Measurements from ENCODE around the gene TP53BP2. TPM values are rescaled to one million over a fixed set of nuclear protein-coding genes. Genes with fewer than 3 reads are reported as not detected.

Gene TP53BP2
- total RNA-seq, 1 experiment from 2014 or later: 38.2 TPM

GRCh38 chr1:223792046-223792445, 53.7 kb downstream of the TP53BP2 start:
- H3K4me2 ChIP-seq (ENCODE audit: low read length): no peak overlapping the region
- H3K4me3 ChIP-seq (replicated peaks in 1 of 2; ENCODE audit: low read depth in 1 of 2, low read length in 2 of 2): no peak overlapping the region
- intact Hi-C loops (cut with micrococcal nuclease): no loop called here
- no peaks in the 10 kb centered on the region for H4K20me1 ChIP-seq (ENCODE audit: insufficient read depth)
- no peak overlapping the region for H3K9ac ChIP-seq (ENCODE audit: low read length)
- no peak overlapping the region for H2AFZ ChIP-seq (ENCODE audit: low read depth, low read length, poor library complexity, severe bottlenecking)
- no peaks in the 10 kb centered on the region for H3K9me3 ChIP-seq (ENCODE audit: control insufficient read depth in 1 of 2, insufficient read depth in 1 of 2, low read depth in 1 of 2, low read length in 2 of 2)
- CTCF ChIA-PET: no interaction called here
- H3K27me3 ChIP-seq (ENCODE audit: insufficient read depth, low read length): no peaks in the 10 kb centered on the region
- POLR2A ChIA-PET: no interaction called here
- no peak for ATAC-seq
- no peak for TF ChIP-seq FOSL1 (IDR thresholded peaks at IDR 0.05; ENCODE audit: low read depth)
- no peak for TF ChIP-seq ELF1 (IDR thresholded peaks at IDR 0.05; ENCODE audit: borderline replicate concordance, low read depth)
- no peak for TF ChIP-seq RAD21 (IDR thresholded peaks at IDR 0.05; ENCODE audit: low read depth)
- TF ChIP-seq SIN3A (IDR thresholded peaks at IDR 0.05; ENCODE audit: low read depth): no peak
- no peak for TF ChIP-seq CEBPB (IDR thresholded peaks at IDR 0.05; ENCODE audit: low read depth)
- no peak for TF ChIP-seq ZFX (IDR thresholded peaks at IDR 0.05)
- RAD21 ChIA-PET (ENCODE audit: low non-redundant PET in 1 of 2, low total read pairs in 2 of 2, uncharacterized antibody in 2 of 2, unreplicated experiment in 2 of 2): no interaction called here
- DNase-seq (ENCODE audit: low read depth, low spot score): no peak
- H3K27ac ChIP-seq (ENCODE audit: low read depth, low read length): no peak overlapping the region
- BruUV-seq (replicated peaks): no TSS peak
- peaks cover 2 to 7% of the 10 kb centered on the region in 2 experiments; a peak in 3 of 4 replicates for H3K36me3 ChIP-seq (ENCODE audit: control insufficient read depth in 1 of 2, insufficient read depth in 2 of 2, low read length in 2 of 2)
- no peaks in the 10 kb centered on the region; the same call in 1 of the 2 replicates for H3K79me2 ChIP-seq (ENCODE audit: insufficient read depth, low read length)
- no peaks in the 10 kb centered on the region for H3K9me2 ChIP-seq (ENCODE audit: insufficient read depth)
- no peaks in the 10 kb centered on the region for H3K4me1 ChIP-seq (ENCODE audit: control insufficient read depth in 1 of 2, insufficient read depth in 2 of 2, low read length in 2 of 2)

GRCh38 chr1:223788746-223789415, 56.9 kb downstream of the TP53BP2 start:
- Histone ChIP-seq H4K20me1 (ENCODE audit: insufficient read depth) (no peaks in the 10 kb centered on the region), H3K9me2 (ENCODE audit: insufficient read depth) (no peaks in the 10 kb centered on the region), H3K9ac (ENCODE audit: low read length) (no peak overlapping the region), H3K27me3 (ENCODE audit: insufficient read depth, low read length) (no peaks in the 10 kb centered on the region), H3K4me3 (replicated peaks in 1 of 2; ENCODE audit: low read depth in 1 of 2, low read length in 2 of 2) (no peak overlapping the region), H3K27ac (ENCODE audit: low read depth, low read length) (no peak overlapping the region), H3K4me2 (ENCODE audit: low read length) (no peak overlapping the region), H3K36me3 (ENCODE audit: control insufficient read depth in 1 of 2, insufficient read depth in 2 of 2, low read length in 2 of 2) (peaks cover 0 to 7% of the 10 kb centered on the region in 2 experiments; a peak in 2 of 4 replicates), H3K9me3 (ENCODE audit: control insufficient read depth in 1 of 2, insufficient read depth in 1 of 2, low read depth in 1 of 2, low read length in 2 of 2) (no peaks in the 10 kb centered on the region), H3K79me2 (ENCODE audit: insufficient read depth, low read length) (no peaks in the 10 kb centered on the region; the same call in 1 of the 2 replicates), H3K4me1 (ENCODE audit: control insufficient read depth in 1 of 2, insufficient read depth in 2 of 2, low read length in 2 of 2) (no peaks in the 10 kb centered on the region), H2AFZ (ENCODE audit: low read depth, low read length, poor library complexity, severe bottlenecking) (no peak overlapping the region)
- no peak for DNase-seq (ENCODE audit: low read depth, low spot score)
- intact Hi-C loops (cut with micrococcal nuclease): no loop called here
- no TSS peak for BruUV-seq (replicated peaks)
- RAD21 ChIA-PET (ENCODE audit: low non-redundant PET in 1 of 2, low total read pairs in 2 of 2, uncharacterized antibody in 2 of 2, unreplicated experiment in 2 of 2): no interaction called here
- POLR2A ChIA-PET: no interaction called here
- TF ChIP-seq POLR2A (IDR thresholded peaks at IDR 0.05; ENCODE audit: borderline replicate concordance, extremely low read depth, insufficient read depth, insufficient read length): no peak
- TF ChIP-seq JUND (IDR thresholded peaks at IDR 0.05): no peak
- no peak for ATAC-seq
- CTCF ChIA-PET: no interaction called here

Data from HCT116 (cell line).